ENCODE measurements around the gene B4GALT2. TPM values are rescaled to one million over a fixed set of nuclear protein-coding genes. Genes with fewer than 3 reads are reported as not detected.

Gene B4GALT2
- total RNA-seq, 1 experiment from 2014 or later: 71.8 TPM

- DNase-seq (ENCODE audit: low spot score): no peak
These were observed 23.2 kb downstream of the B4GALT2 start for GRCh38 chr1:44002165-44002564.

- DNase-seq (ENCODE audit: low spot score): no peak
These were observed 23.7 kb downstream of the B4GALT2 start for GRCh38 chr1:44002606-44003157.

DNA sequence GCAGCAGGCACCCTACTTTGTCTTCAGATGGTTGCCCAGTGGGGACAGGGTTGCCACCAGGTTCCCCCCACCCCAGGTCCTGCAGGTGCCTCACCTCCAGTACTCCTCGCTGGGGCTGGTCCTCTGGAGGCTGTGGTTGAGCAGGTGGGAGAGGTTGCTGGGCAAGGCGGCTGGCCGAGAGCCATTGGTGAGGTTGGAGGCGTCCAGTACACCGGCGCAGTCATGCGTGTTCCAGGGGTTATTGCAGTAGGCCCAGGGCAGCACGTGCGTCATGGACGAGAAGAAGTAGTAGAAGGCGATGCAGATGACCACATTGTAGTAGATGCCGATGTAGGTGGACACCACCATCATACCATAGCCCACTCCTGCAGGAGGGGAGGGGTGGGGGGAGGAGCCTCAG lies 29.2 kb downstream of the B4GALT2 start:
- no peak for DNase-seq (ENCODE audit: low spot score)

DNA sequence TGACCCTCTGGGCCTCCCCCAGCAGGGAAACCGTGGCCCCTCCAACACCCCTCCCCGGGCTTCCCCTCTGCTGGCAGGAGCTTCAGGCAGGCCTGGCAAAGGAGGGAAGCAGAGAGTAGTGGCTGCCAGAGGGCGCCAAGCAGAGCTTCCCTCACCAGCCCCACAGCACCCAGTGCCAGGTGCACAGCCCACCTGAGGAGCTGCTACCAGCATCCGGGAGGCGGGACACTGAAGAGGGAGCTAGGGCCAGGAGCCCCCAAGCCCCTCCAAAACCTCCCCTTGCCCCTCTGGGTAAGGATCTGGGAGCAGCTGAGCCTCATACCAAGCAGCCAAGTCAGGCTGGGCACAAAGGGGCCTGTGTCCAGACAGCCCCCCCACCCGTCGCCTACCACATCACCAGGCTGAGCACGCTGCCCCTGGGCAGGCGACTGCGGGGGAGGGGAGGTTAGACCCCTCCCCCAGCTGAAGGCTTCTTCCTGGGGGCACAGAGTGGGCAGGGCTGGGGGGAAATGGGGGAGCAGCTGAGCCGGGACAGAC lies 32.0 kb downstream of the B4GALT2 start:
- DNase-seq (ENCODE audit: low spot score): no peak

GRCh38 chr1:44012404-44012803 lies 33.4 kb downstream of the B4GALT2 start:
- no peak for DNase-seq (ENCODE audit: low spot score)

DNA sequence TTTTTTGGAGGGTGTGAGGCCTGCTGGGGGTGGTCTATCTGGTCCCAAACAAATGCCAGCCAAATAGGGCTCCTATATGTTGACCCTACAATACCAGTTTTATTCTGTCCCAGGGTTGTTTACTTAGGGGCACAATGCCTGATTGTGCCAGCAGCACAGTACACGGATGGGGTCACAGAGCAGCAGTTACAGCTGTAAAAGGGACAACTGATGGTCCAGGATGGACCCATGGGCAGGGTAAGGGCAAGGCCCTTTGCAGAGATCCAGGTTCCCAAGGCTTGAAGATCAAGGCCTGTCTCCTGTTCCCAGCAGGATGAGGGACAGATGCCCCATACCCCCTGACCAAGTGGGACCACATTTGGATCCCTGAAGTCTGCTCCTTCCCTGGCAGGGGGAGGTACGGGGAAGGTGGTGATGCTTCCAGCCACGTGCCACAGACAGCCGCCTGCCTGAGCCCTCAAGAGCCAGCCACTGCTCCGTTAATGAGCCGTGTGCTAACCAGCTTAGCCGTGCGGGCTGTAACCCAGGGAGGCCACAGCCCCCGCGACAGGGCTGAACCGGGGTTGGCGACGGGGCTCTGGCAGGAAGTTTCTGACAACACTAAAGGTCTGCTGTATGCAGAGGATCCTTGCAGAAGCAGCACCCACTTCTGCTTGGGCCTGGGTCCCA lies 34.1 kb downstream of the B4GALT2 start:
- no peak for DNase-seq (ENCODE audit: low spot score)

GRCh38 chr1:44013949-44014348 lies 34.9 kb downstream of the B4GALT2 start:
- DNase-seq (ENCODE audit: low spot score): no peak

DNA sequence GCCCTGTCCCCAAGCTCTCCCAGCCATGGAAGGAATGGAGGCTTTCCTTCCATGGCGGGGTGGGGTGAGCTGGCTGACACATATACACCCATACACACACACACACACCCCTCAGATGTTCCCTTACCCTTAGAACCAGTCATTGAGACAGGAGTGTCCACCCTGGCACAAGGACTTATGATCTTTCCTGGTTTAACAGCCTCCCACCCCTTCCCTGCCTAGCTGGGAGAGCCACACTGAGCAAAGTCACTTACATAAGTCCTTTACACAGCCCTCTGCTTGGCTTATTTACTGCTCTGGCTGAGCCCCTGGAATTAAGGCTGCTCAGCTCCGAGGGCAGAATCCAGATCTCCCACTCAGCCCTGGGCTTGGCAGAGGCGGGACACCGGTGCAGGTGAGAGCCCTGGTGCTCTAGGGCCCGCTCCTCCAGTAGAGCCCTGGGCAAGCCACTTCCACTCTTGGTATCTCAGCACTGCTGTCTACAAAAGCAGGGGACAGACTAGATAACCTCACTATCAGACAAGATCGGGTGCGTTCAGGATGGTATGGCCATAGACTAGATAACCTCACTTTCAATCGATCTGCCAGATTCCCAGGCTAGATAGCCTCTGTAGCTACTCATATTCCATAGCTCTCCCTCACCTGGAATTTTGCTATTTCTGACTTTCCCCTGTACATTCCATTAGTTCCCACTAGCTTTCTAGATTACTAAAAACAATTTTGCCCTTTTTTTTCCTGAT lies 35.5 kb downstream of the B4GALT2 start:
- no peak for DNase-seq (ENCODE audit: low spot score)

DNA sequence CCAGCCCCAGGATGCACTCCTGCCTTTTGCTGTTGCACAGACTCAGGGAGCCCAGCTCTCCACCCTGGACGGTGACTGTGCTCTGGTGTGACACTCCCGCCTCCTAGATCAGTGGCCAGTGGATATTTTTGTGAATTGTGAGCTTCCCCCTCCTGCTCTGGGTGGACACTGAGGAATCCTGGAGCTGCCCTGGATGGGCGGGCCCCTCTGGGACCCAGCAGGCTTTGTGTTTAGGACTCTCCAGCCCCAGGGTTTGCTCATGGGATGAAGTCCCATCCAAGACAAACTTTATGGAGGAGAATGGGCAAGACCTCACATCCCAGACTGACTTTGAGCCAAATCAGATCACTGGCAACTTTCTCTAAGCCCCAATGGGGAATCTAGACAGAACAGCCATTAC lies 36.2 kb downstream of the B4GALT2 start:
- DNase-seq (ENCODE audit: low spot score): no peak

GRCh38 chr1:44016041-44016889 lies 37.3 kb downstream of the B4GALT2 start:
- DNase-seq (ENCODE audit: low spot score): no peak

GRCh38 chr1:44016890-44017400 lies 37.9 kb downstream of the B4GALT2 start:
- DNase-seq (ENCODE audit: low spot score): no peak

DNA sequence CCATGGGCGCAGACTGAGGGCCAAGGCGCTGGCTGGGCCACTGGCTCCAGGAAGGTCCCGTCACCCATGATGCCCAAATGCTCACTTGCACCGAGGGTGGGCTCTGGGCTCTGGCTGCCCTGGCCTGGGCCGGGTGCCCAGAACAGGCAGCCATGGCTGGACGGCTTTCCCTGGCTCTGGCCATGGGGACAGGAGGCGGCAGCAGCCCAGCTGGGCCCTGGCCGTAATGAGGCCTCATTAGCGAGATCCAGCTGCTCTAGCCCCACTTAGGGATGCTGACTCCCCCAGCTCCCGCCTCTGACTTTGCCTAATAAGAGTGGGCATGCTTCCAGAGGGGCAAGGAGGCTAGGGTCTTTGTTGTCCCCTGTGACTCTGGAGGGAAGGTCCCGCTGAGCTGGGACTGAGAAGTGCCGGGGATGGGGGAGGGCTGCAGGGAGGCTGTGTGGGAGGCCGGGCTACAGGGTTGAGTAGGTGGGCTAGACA lies 40.5 kb downstream of the B4GALT2 start:
- no peak for DNase-seq (ENCODE audit: low spot score)

DNA sequence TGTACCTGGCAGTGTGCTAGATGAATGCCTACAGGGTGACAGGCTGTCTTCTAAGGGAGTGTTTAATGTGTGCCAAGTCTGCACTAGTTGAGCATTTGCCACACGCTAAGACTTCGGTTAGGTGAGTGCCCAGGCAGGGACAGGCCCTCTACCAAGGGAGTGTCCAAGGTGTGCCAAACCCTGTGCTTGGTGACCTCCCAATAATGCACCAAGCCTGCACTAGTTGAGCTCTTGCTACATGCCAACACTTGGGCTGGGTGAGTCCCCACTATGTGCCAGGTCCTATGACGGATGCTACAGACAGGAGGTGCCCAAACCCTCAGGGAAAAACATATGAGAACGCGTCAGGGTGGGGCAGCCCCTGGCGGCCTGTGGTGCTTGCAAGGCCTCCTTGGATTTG lies 41.5 kb downstream of the B4GALT2 start:
- DNase-seq (ENCODE audit: low spot score): no peak

DNA sequence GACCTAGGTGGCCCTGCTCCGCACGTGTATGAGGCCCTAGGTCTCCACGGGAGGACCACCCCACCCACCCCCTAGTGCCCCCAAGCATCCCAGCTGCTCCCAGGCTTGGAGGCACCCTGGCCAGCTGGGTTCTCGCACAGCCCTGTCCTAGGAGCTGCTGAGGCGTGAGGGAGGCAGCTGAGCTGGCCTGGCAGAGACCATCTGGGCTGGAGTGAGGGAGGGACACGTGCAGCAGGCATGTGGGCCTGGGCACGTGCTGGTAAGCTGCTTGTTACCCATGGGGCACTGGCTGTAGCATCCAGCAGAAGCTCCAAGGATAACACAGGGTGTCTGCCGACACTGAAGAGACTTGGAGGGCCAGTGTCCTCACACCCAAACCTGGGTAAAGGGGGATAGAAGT lies 42.1 kb downstream of the B4GALT2 start:
- DNase-seq (ENCODE audit: low spot score): no peak

GRCh38 chr1:44021581-44022321 lies 42.7 kb downstream of the B4GALT2 start:
- DNase-seq (ENCODE audit: low spot score): no peak

DNA sequence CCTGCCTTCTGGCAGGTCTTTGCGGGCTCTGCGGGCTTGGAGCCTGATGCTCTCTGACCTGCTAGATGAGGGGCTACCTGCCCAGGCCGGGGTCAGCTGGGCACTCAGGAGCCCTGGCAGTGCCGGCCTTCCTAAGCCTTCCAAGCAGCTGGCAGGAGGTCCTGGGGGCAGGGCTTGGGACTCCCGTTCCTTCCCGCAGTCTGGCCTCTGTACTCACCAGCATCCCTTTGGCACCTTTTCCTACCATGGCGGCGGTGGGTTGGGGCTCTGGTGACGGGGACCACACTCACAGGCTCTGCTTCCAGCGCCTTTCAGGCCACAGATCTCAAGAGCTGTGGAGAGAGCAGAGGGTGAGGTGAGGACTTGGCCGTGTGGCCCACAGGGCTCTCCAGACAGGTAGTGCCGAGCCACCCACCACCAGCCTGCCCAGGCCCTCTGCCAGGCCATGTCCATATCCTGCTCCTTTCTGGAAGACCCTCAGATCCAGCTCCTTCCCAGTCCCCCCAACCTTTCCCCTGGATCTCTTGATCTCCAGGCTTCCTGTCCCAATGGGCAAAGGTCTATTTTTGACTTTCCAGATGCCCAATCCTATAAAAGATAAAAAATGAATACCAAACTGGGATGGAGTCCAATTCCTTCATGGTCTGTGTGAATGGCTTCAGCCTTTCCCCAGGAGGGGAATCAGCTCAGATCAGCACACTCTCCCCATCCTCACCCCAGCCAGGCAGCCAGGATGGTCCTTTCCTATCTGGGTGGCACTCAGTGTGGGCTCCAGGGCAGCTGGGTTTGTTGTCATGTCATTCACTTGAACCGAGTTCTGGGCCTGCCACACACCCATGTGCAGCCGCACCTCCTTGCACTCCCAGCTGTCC lies 45.3 kb downstream of the B4GALT2 start:
- DNase-seq (ENCODE audit: low spot score): no peak

- DNase-seq (ENCODE audit: low spot score): no peak
These were observed 46.0 kb downstream of the B4GALT2 start for GRCh38 chr1:44024903-44025525.

DNA sequence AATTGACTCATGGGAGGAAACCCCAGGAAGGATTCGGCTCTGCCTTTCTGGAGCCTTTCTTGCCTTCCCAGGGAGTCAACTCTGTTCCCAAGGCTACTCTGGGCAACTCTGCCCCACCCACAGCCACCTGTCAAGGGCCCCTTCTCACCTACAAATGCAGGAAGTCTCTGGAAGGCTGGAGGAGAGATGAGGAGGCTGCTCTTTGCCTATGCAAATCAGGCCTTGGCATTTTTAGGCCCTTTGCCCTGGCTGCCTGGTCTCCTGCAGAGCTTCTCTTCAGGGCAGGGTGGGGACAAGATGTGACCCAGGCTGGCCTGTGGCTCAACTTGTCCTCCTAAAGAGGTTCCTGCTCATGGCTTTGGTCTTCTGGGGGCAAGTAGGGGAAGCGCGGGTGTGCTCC lies 46.8 kb downstream of the B4GALT2 start:
- DNase-seq (ENCODE audit: low spot score): no peak

DNA sequence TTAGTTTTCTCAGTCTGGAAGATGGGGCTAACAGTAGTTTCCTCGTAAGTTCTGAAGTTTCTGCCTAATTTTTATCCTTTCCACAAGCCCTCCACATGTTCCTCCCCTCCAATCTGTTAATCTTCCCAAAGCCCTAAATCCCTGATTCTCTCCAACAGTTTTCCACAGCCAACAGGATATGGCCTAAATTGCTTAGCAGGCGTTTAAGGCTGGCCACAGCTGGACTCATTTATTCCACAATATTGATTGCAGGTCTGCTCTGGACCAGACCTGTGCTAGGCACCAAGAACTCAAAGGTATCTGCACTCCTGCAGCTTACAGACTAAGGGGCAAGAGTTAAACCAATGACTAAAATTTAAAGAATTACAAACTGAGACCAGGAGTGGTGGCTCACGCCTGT lies 48.3 kb downstream of the B4GALT2 start:
- DNase-seq (ENCODE audit: low spot score): no peak

All from A172 (cell line).